Progenitor cell of endocrine pancreas (in vitro differentiated cells): Measurements from ENCODE around the gene OPTN. TPM values are rescaled to one million over a fixed set of nuclear protein-coding genes. Genes with fewer than 3 reads are reported as not detected.

ENCODE experiments used
- DNase-seq: peaks from one replicate; pipeline ENCODE4 v3.0.0; 2021; ENCODE audit warnings: low spot score; ENCODE audit not compliant: unreplicated experiment
- H3K27ac Mint-ChIP-seq: 2 replicates; pipeline ENCODE4 v1.8.0; 2021; ENCODE audit warnings: mild to moderate bottlenecking, moderate library complexity, mixed read lengths
- H3K27me3 Mint-ChIP-seq: 2 replicates; pipeline ENCODE4 v1.8.0; 2021; ENCODE audit warnings: mixed read lengths
- H3K36me3 Mint-ChIP-seq: 2 replicates; pipeline ENCODE4 v1.8.0; 2022; ENCODE audit warnings: mixed read lengths; ENCODE audit not compliant: insufficient read depth
- H3K4me1 Mint-ChIP-seq: 2 replicates; pipeline ENCODE4 v1.8.0; 2021; ENCODE audit warnings: low read depth, mixed read lengths
- H3K4me3 Mint-ChIP-seq: 2 replicates; pipeline ENCODE4 v1.8.0; 2021; ENCODE audit warnings: low read depth, mild to moderate bottlenecking, moderate library complexity, mixed read lengths
- H3K9me3 Mint-ChIP-seq: 2 replicates; pipeline ENCODE4 v1.8.0; 2021; ENCODE audit warnings: low read depth, mixed read lengths
- total RNA-seq: library from RNA; stranded (reverse); gene quantifications from 2 replicates; pipeline ENCODE4 v1.2.1, GENCODE V29; 2021
- TF ChIP-seq, protein P1 (sequence below): fragments of 200-600 bp; sonication (generic); IDR thresholded peaks from one replicate; pipeline ENCODE4 v1.5.0; 2021; ENCODE audit warnings: antibody characterized with exemption, mild to moderate bottlenecking; ENCODE audit not compliant: unreplicated experiment

The OPTN gene
- total RNA-seq, 1 donor from 2014 or later = 6.8 TPM

DNA sequence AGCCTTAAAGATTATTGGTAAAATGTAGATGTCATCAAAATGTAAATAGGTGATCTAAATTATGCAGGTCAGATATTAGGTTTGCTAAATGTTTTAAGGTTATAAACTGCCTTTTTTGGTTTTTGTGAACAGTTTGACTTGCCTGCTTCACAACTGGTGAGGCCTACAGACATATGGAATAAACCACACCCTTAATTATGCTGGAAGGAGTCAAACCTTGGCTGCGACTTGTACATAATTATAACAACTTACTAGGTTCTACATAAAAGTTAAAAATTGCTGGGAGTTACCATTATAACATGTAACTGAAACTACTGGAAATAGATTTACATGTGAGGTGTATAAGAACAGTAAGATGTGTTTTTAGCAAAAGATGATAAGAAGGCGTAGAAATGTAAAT lies 31.5 kb upstream of the OPTN start:
- no peak overlapping the region for H3K4me3 Mint-ChIP-seq
- no peaks in the 10 kb centered on the region for H3K4me1 Mint-ChIP-seq
- no peaks in the 10 kb centered on the region for H3K36me3 Mint-ChIP-seq
- TF ChIP-seq, protein P1, sequence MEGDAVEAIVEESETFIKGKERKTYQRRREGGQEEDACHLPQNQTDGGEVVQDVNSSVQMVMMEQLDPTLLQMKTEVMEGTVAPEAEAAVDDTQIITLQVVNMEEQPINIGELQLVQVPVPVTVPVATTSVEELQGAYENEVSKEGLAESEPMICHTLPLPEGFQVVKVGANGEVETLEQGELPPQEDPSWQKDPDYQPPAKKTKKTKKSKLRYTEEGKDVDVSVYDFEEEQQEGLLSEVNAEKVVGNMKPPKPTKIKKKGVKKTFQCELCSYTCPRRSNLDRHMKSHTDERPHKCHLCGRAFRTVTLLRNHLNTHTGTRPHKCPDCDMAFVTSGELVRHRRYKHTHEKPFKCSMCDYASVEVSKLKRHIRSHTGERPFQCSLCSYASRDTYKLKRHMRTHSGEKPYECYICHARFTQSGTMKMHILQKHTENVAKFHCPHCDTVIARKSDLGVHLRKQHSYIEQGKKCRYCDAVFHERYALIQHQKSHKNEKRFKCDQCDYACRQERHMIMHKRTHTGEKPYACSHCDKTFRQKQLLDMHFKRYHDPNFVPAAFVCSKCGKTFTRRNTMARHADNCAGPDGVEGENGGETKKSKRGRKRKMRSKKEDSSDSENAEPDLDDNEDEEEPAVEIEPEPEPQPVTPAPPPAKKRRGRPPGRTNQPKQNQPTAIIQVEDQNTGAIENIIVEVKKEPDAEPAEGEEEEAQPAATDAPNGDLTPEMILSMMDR = no peak
- DNase-seq = no peak
- no peak overlapping the region for H3K27ac Mint-ChIP-seq
- peaks cover 8% of the 10 kb centered on the region for H3K9me3 Mint-ChIP-seq
- no peaks in the 10 kb centered on the region for H3K27me3 Mint-ChIP-seq

DNA sequence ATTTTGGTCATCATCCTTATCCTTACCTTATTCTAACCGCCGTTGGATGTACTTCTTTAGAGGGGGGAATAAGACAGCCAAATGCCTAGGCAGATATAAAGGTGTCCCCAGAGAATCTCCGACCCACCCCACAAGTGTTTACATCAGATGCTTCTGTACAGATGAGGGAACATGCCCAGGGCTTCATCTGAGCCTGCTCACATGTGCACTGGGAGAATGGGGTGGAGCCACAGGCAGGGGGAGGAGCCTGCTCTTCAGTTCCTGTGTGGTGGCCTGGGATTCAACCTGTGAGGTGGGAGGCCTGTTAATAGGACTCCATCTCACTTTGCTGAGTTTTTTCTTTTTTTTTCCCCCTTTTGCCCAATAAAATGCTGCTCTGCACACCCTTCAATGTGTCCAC lies 27.6 kb upstream of the OPTN start:
- peaks cover 11% of the 10 kb centered on the region for H3K27me3 Mint-ChIP-seq
- no peaks in the 10 kb centered on the region for H3K36me3 Mint-ChIP-seq
- peaks cover 2% of the 10 kb centered on the region for H3K4me1 Mint-ChIP-seq
- no peak for DNase-seq
- no peak overlapping the region for H3K27ac Mint-ChIP-seq
- H3K4me3 Mint-ChIP-seq = no peak overlapping the region
- TF ChIP-seq, protein P1 = no peak
- peaks cover 8% of the 10 kb centered on the region for H3K9me3 Mint-ChIP-seq

DNA sequence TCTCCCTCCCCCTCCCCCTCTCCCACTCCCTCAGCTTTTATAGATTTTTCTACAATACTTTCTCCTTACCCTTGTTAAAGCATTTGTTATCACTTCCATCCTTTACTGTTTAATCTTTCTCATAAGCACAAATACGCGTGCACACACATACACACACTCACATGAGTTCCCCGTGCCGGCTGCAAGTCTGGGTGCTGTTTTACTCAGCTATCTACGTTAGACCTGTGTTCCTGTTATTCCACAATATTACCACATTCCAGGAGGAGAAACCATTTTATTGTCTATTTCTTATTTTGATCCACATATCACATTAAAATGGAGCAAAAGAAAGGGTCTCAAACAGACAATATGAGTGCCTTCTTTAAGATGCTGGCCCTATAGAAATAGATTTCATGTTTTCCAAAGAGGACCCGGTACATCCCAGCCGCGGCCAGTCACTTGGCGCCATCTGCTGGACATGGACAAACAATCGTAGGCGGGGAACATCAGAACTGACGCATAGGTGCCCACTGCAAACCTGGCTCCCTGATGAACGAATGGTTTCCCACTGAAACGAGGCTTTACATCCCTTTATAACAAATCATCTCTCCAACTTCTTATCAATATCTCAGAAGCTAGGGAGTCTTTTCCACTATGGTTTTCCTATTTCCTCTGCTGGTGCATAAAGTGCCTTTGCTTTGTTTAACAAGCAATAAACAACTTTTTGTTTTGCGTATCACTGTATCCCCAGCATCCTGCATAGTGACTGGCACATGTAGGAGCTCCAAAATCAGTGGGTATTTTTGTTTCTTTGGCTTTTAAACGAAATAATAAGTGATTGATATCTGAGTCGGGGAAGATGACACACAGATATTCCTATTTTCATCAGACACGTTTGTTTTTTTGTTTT lies 25.2 kb upstream of the OPTN start:
- Mint-ChIP-seq H3K9me3 (peaks cover 13% of the 10 kb centered on the region), H3K4me1 (peaks cover 2% of the 10 kb centered on the region), H3K27me3 (peaks cover 11% of the 10 kb centered on the region), H3K27ac (no peak overlapping the region), H3K4me3 (no peak overlapping the region), H3K36me3 (no peaks in the 10 kb centered on the region)
- TF ChIP-seq, protein P1 = peak; percentile 93
- DNase-seq = peak; percentile 63

DNA sequence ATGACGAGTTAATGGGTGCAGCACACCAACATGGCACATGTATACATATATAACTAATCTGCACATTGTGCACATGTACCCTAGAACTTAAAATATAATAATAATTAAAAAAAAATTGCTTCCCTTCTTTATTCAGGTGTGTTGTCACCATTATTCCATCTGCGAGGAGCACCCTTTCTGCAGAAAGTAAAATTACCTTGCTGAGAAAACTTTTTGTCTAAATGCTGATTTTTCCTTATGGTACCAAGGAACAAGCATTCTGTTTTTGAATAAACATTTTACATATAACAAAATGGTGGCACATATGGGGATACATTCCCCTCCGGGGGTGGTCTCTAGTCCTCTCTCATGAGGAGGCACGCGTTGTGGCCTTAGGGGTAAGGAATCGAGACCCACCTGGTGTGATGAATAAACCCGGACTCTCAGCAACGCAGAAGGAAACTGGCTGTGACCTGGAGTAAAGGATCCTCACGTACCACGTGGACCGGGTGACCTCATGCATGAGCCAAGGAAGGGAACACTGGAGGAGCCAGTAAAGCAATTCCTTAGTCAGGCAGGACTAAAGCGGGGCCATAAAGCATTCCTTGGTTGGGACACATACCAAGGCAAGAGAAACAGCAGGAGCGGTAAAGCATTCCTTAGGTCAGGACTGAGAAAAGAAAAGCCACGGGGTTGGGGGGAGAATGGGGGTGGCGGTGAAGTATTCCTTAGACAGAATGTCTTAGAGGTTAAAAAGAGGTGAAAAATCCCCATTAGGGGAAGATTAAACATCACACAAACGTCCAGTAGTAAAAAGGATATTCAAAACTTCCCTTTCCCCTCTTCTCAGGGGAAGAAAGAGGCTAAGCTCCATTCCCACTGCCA lies 20.8 kb upstream of the OPTN start:
- no peak overlapping the region for H3K4me3 Mint-ChIP-seq
- no peak for DNase-seq
- H3K27ac Mint-ChIP-seq = no peak overlapping the region
- peaks cover 11% of the 10 kb centered on the region for H3K27me3 Mint-ChIP-seq
- H3K36me3 Mint-ChIP-seq = no peaks in the 10 kb centered on the region
- H3K9me3 Mint-ChIP-seq = peaks cover 29% of the 10 kb centered on the region
- H3K4me1 Mint-ChIP-seq = peaks cover 2% of the 10 kb centered on the region
- TF ChIP-seq, protein P1 = no peak

DNA sequence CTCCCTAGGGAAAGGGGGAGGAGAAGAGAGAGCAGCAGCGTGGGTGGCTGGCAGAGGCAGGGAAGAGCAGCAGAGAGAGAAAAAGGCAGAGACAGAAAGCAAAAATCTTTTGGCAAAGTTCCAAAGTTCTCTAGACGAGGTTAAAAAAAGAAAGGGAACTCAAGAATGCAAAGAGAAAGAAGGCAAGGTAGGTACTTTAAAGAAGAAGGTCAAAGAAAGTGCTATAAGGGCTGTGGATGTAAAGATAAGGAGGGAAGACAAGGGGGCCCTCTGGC lies 20.2 kb upstream of the OPTN start:
- no peaks in the 10 kb centered on the region for H3K4me1 Mint-ChIP-seq
- H3K36me3 Mint-ChIP-seq = no peaks in the 10 kb centered on the region
- peaks cover 11% of the 10 kb centered on the region for H3K27me3 Mint-ChIP-seq
- no peak for DNase-seq
- H3K27ac Mint-ChIP-seq = no peak overlapping the region
- H3K9me3 Mint-ChIP-seq = peaks cover 33% of the 10 kb centered on the region
- TF ChIP-seq, protein P1 = no peak
- H3K4me3 Mint-ChIP-seq = no peak overlapping the region
